ENCODE results near the gene TMEM164. TPM values are rescaled to one million over a fixed set of nuclear protein-coding genes. Genes with fewer than 3 reads are reported as not detected.

TMEM164 gene
- total RNA-seq, 2 experiments from 2014 or later: 10.9 to 11.5 TPM

DNA sequence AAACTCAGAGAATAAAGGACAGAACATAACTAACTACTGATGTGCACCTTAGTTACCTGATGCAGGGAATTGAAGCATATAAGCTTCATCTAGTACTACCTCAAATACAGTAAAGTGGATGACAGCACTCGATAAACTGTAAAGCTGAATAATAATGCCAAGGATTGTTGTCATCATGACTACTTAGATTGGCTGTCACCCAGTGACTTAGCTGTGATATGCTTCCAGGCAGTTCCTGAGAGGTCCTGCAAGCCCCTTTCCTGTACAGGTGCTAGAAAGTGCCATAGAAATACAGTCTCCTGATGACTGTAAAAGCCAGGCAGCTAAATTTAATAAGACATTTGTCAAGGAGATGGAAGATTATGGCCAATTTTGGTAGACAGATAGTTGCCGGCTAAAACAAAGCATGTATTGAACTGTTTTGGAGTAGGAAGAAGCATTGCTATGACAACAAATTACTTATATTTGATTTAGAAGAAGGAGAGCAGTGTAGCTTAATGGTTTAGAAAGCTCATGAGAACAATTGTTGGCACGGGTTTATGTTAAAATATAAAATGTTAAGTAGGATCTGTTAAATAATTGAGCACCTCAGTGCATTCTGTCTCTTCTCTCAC is 29.7 kb downstream of the TMEM164 start:
- no peak overlapping the region for H3K4me3 Mint-ChIP-seq
- intact Hi-C loops (cut with micrococcal nuclease): no loop called here
- no peak overlapping the region for H3K27ac Mint-ChIP-seq
- no peak for TF ChIP-seq CTCF (IDR thresholded peaks at IDR 0.05)
- no peaks in the 10 kb centered on the region for H3K9me3 Mint-ChIP-seq
- peaks cover 4% of the 10 kb centered on the region for H3K36me3 Mint-ChIP-seq (ENCODE audit: low read depth)
- ChIA-PET POLR2A (no interaction called here), CTCF (no interaction called here)
- no peaks in the 10 kb centered on the region for H3K27me3 Mint-ChIP-seq
- DNase-seq: no peak
- H3K4me1 Mint-ChIP-seq (ENCODE audit: low read depth): peaks cover 19% of the 10 kb centered on the region
- ATAC-seq: no peak

- Mint-ChIP-seq H3K4me3 (no peak overlapping the region), H3K27ac (no peak overlapping the region), H3K4me1 (ENCODE audit: low read depth) (peaks cover 16% of the 10 kb centered on the region), H3K27me3 (no peaks in the 10 kb centered on the region), H3K36me3 (ENCODE audit: low read depth) (peaks cover 4% of the 10 kb centered on the region), H3K9me3 (no peaks in the 10 kb centered on the region)
- POLR2A ChIA-PET: no interaction called here
- intact Hi-C loops (cut with micrococcal nuclease): no loop called here
- TF ChIP-seq CTCF (IDR thresholded peaks at IDR 0.05): no peak
- ATAC-seq (no peak), DNase-seq (no peak)
- CTCF ChIA-PET: interaction anchor here (0.9 kb wide), 1 partner anchor 12 kb away, joined by 3 read pairs; no protein-coding TSS in a partner anchor
Observed at GRCh38 chrX:110034036-110034435, 31.1 kb downstream of the TMEM164 start.

GRCh38 chrX:110036162-110037033 is 33.5 kb downstream of the TMEM164 start:
- H3K36me3 Mint-ChIP-seq (ENCODE audit: low read depth): peaks cover 3% of the 10 kb centered on the region
- no peaks in the 10 kb centered on the region for H3K9me3 Mint-ChIP-seq
- H3K4me3 Mint-ChIP-seq: no peak overlapping the region
- ChIA-PET CTCF (no interaction called here), POLR2A (no interaction called here)
- H3K4me1 Mint-ChIP-seq (ENCODE audit: low read depth): peaks cover 10% of the 10 kb centered on the region
- ATAC-seq: no peak
- TF ChIP-seq CTCF (IDR thresholded peaks at IDR 0.05): no peak
- H3K27me3 Mint-ChIP-seq: no peaks in the 10 kb centered on the region
- DNase-seq: no peak
- intact Hi-C loops (cut with micrococcal nuclease): no loop called here
- no peak overlapping the region for H3K27ac Mint-ChIP-seq

DNA sequence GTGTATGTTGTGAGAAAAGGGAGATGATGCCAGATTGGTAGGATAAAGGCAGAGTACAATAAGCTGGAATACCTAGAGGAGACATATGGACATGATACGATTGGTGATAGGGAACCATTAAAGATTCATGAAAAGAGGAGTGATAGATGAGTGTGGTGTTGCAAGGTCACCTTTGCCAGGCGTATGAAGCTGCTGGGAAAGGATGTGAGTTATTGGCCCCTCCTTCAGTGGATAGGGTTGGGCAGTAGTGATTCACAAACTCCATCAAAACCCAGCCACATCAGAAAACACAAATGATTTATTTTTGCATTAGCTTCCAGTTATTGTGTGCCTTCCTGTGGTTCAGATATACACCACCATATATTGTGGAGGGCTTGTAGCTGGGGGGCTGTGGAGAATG is 34.3 kb downstream of the TMEM164 start:
- Mint-ChIP-seq H3K9me3 (no peaks in the 10 kb centered on the region), H3K4me1 (ENCODE audit: low read depth) (peaks cover 13% of the 10 kb centered on the region), H3K36me3 (ENCODE audit: low read depth) (peaks cover 3% of the 10 kb centered on the region), H3K4me3 (no peak overlapping the region), H3K27me3 (no peaks in the 10 kb centered on the region), H3K27ac (no peak overlapping the region)
- CTCF ChIA-PET: no interaction called here
- intact Hi-C loops (cut with micrococcal nuclease): no loop called here
- no peak for TF ChIP-seq CTCF (IDR thresholded peaks at IDR 0.05)
- ATAC-seq (no peak), DNase-seq (no peak)
- POLR2A ChIA-PET: no interaction called here

DNA sequence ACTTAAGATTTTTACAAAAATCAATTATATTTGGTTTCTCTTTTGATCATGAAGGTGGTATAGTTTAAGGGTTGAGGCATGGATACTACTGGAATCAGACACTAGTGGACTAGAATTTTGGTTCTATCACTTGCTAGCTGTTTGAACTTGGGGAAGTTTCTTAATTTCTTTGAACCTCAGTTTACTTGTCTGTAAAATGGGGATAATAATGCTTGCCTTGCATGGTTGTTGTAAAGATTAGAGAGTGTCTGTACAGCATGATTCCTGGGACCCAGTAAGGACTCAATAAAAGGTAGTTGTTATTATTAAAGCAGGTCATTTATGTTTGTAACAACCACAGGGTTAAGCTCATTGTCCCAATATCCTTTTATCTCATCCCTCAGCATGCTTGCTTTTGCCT is 36.0 kb downstream of the TMEM164 start:
- Mint-ChIP-seq H3K27ac (no peak overlapping the region), H3K27me3 (no peaks in the 10 kb centered on the region), H3K4me1 (ENCODE audit: low read depth) (peaks cover 27% of the 10 kb centered on the region), H3K9me3 (no peaks in the 10 kb centered on the region), H3K36me3 (ENCODE audit: low read depth) (peaks cover 3% of the 10 kb centered on the region), H3K4me3 (no peak overlapping the region)
- ATAC-seq (no peak), DNase-seq (no peak)
- ChIA-PET CTCF (interaction anchor here (1.1 kb wide), 1 partner anchor 107 kb away, joined by 3 read pairs; no protein-coding TSS in a partner anchor), POLR2A (no interaction called here)
- no peak for TF ChIP-seq CTCF (IDR thresholded peaks at IDR 0.05)
- intact Hi-C loops (cut with micrococcal nuclease): no loop called here

All from activated CD8-positive, alpha-beta T cell treated with anti-CD3 and anti-CD28 coated beads for 36 hours (primary cell).